Fibroblast of villous mesenchyme (primary cell): ENCODE data around the gene WIPF1. TPM values are rescaled to one million over a fixed set of nuclear protein-coding genes. Genes with fewer than 3 reads are reported as not detected.

ENCODE experiments used
- DNase-seq: peaks from one replicate; pipeline ENCODE4 v3.0.0-alpha.2; 2010; ENCODE audit warnings: low read depth
- H3K4me3 ChIP-seq: 2 replicates; pipeline ENCODE4 v1.5.1; 2011; ENCODE audit warnings: low read depth, mild to moderate bottlenecking, low read length
- total RNA-seq: library from RNA; depleted of rRNA; stranded (reverse); fragments of >200 nt; gene quantifications from 2 replicates; pipeline ENCODE4 v1.2.3, GENCODE V29; 2012
- TF ChIP-seq, protein P1 (sequence below): IDR thresholded peaks from 2 replicates; pipeline ENCODE4 v1.5.1; 2012; ENCODE audit warnings: low read depth, mild to moderate bottlenecking, low read length; ENCODE audit not compliant: insufficient read depth

The WIPF1 gene
- total RNA-seq, 1 donor, result 13.0 TPM

DNA sequence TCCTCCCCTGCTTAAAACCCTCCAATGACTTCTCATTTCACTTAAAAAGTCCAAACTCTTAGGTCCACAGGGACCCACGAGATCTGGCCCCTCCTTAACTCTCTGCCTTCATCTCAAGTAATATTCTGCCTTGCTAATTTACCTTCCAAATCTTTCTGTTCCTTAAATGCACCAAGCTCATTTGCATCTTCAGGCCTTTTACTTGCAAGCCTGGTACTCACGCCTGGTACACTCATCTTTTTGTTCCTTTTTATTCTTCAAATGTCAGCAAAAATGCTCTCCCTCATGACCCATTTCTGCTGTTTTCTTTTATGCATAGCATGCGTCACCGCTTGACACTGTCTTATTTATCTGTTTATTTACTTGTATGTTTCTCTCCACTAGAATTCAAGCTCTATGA is 2.7 kb upstream of the WIPF1 start:
- H3K4me3 ChIP-seq, result no peak overlapping the region
- TF ChIP-seq, protein P1, sequence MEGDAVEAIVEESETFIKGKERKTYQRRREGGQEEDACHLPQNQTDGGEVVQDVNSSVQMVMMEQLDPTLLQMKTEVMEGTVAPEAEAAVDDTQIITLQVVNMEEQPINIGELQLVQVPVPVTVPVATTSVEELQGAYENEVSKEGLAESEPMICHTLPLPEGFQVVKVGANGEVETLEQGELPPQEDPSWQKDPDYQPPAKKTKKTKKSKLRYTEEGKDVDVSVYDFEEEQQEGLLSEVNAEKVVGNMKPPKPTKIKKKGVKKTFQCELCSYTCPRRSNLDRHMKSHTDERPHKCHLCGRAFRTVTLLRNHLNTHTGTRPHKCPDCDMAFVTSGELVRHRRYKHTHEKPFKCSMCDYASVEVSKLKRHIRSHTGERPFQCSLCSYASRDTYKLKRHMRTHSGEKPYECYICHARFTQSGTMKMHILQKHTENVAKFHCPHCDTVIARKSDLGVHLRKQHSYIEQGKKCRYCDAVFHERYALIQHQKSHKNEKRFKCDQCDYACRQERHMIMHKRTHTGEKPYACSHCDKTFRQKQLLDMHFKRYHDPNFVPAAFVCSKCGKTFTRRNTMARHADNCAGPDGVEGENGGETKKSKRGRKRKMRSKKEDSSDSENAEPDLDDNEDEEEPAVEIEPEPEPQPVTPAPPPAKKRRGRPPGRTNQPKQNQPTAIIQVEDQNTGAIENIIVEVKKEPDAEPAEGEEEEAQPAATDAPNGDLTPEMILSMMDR, result no peak
- DNase-seq, result no peak

DNA sequence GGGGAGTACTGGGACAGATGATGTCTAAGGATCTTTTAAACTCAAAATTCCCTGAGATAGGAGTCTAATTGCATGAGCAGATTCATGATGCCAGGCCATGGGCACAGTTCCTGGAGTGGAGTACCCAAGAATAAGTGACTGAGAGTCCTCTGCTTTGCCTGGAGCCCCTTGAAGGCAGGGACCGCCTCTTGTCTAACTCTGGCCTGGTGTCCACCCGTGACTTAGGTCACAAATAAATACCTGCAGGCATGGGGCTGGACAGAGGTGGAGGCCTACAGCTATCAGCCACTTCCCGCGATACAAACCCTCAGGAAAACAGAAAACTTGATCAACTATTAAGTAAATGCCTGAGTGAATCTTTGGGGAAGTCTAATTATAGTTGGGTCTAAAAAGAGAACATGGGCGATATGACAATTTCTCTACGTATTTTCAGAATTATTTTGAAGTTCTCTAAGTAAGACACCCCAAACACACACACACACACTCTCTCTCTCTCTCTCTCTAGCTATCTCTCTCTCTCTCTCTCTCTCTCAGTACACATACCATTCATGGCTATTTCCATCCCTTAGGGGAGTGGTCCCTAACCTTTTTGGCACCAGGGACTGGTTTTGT is 1.8 kb upstream of the WIPF1 start:
- TF ChIP-seq, protein P1, result no peak
- H3K4me3 ChIP-seq, result no peak overlapping the region
- DNase-seq, result no peak

DNA sequence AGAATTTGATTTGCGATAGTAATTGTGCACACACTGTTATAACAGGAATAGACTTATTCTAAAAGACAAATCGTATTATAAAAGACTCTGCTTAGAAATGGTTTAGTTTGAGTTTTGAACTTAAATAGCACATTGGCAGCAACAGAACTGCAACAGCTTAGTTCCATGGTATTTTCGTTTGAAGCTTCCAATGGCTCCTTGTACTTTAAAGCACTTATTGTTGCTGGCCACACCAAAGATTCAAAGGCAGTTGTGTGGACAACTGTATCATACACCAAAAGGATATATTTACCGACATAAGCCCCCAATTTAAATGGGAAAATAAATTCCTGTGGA is 627 bp downstream of the WIPF1 start:
- TF ChIP-seq, protein P1, result no peak
- no peak overlapping the region for H3K4me3 ChIP-seq
- DNase-seq, result no peak

DNA sequence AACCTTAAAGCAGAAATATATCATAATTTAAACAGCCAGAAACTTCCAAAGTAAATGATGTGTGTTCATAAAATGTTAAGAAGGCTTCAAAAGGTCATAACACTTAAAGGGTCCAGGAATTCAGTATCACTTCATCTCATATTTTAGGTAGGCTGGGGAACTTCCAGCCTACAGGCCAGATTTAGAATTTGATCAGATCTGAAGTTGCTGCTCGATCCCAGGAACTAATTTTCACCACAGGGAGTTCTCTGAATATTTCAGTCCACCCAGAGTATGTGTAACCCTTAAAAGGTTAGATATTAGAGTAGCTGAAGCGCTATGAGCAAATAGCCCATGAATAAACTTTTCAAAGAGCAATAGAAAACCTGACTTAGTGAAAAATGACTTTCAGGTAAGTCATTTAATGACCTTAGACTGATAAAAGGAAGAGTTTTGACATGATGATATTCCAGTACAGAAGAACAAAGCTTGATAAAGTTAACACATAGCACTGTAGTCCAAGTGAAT is 1.7 kb downstream of the WIPF1 start:
- DNase-seq, result no peak
- TF ChIP-seq, protein P1, result no peak
- no peak overlapping the region for H3K4me3 ChIP-seq

DNA sequence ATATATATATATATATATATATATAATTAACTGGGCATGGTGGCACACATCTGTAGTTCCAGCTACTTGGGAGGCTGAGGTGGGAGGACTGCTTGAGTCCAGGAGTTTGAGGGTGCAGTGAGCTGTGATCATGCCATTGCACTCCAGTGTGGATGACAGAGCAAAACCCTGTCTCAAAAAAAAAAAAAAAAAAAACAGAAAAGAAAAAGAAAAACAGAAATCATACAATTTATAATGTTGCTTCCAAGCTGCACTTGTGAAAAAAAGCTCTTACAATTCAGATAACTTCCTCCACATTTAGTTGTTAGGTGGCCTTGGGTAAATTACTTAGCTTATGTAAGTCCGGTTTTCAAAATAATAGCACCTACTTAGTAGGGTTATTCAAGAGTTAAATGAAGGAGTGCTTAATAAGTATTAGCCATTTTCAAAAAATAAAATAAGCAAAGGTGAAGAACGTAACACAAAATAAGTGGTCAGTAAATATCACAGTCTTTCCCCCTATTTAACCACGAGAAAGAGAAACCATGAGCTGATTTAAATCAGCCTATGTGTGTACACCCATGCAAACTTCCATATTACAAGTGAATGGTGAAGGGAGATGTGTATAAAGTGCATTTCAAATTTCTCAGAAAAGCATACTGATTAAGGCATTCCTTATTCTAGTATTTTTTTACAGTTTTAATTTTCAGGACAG is 2.3 kb downstream of the WIPF1 start:
- DNase-seq, result no peak
- no peak overlapping the region for H3K4me3 ChIP-seq
- TF ChIP-seq, protein P1, result no peak

DNA sequence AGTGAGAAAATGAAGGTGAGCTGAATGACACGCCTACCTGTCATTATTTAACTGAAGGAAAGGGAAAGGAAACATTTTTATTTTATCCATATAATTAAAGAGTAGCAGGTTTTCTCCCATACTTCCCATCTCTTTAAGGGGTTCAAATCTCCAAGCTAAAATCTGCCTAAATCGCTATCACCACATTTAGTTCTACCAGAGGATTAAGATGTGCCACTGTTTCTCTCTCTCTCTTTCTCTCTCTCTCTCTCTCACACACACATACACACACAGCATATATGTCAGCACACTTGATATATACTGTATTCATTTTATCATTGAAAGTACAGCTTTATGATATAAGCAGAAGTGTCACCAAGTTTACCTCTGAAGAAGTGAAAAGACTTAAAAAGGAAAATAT is 3.1 kb downstream of the WIPF1 start:
- TF ChIP-seq, protein P1, result no peak
- no peak for DNase-seq
- no peak overlapping the region for H3K4me3 ChIP-seq
